Mesendoderm (in vitro differentiated cells): ENCODE data around the gene CASZ1.

Experiments
- DNase-seq: peaks from one replicate; pipeline ENCODE4 v3.0.0; 2013
- H2AK5ac ChIP-seq: 2 replicates; pipeline ENCODE4 v1.6.1; 2013; ENCODE audit warnings: low read length, inconsistent platforms
- H2BK120ac ChIP-seq: 2 replicates; pipeline ENCODE4 v1.6.1; 2013; ENCODE audit warnings: low read depth, mild to moderate bottlenecking, low read length, moderate library complexity, mixed read lengths
- H2BK15ac ChIP-seq: replicated peaks from 2 replicates; pipeline ENCODE4 v1.6.1; 2013; ENCODE audit warnings: low read depth, mild to moderate bottlenecking, moderate library complexity
- H2BK5ac ChIP-seq: 2 replicates; pipeline ENCODE4 v1.6.1; 2013; ENCODE audit warnings: low read length, inconsistent platforms
- H3K18ac ChIP-seq: 2 replicates; pipeline ENCODE4 v1.6.1; 2013; ENCODE audit warnings: mild to moderate bottlenecking, low read length, mixed read lengths
- H3K23ac ChIP-seq: one replicate; pipeline ENCODE4 v1.6.1; 2013; ENCODE audit warnings: low read length
- H3K27ac ChIP-seq: 2 replicates; pipeline ENCODE4 v1.5.1; 2013; ENCODE audit warnings: low read depth, mild to moderate bottlenecking, inconsistent platforms, low read length, moderate library complexity
- H3K27me3 ChIP-seq: 2 replicates; pipeline ENCODE4 v1.6.1; 2013; ENCODE audit warnings: low read length, control low read depth, mild to moderate bottlenecking, inconsistent platforms; ENCODE audit not compliant: insufficient read depth, poor library complexity
- H3K36me3 ChIP-seq: 2 replicates; pipeline ENCODE4 v1.6.1; 2013; ENCODE audit warnings: low read length, inconsistent platforms; ENCODE audit not compliant: control insufficient read depth, insufficient read depth
- H3K4ac ChIP-seq: one replicate; pipeline ENCODE4 v1.6.1; 2013; ENCODE audit warnings: low read depth, mild to moderate bottlenecking, low read length, moderate library complexity
- H3K4me1 ChIP-seq: 2 replicates; pipeline ENCODE4 v1.6.1; 2013; ENCODE audit warnings: low read depth, low read length, inconsistent platforms; ENCODE audit not compliant: control insufficient read depth
- H3K4me2 ChIP-seq: 2 replicates; pipeline ENCODE4 v1.6.1; 2013; ENCODE audit warnings: low read length
- H3K4me3 ChIP-seq: 2 replicates; pipeline ENCODE4 v1.5.1; 2013; ENCODE audit warnings: mild to moderate bottlenecking, low read length
- H3K56ac ChIP-seq: one replicate; pipeline ENCODE4 v1.6.1; 2013; ENCODE audit warnings: low read length
- H3K79me1 ChIP-seq: 2 replicates; pipeline ENCODE4 v1.6.1; 2013; ENCODE audit warnings: low read length, inconsistent platforms
- H3K79me2 ChIP-seq: 2 replicates; pipeline ENCODE4 v1.6.1; 2013; ENCODE audit warnings: mild to moderate bottlenecking, low read length; ENCODE audit not compliant: control insufficient read depth, insufficient read depth
- H3K9ac ChIP-seq: 2 replicates; pipeline ENCODE4 v1.6.1; 2013; ENCODE audit warnings: low read length, inconsistent platforms
- H4K5ac ChIP-seq: one replicate; pipeline ENCODE4 v1.6.1; 2013; ENCODE audit warnings: low read length
- H4K8ac ChIP-seq: one replicate; pipeline ENCODE4 v1.6.1; 2013; ENCODE audit warnings: low read depth, mild to moderate bottlenecking, control low read depth, low read length, moderate library complexity
- WGBS: extraction: QIAGEN DNeasy Blood & Tissue Kit; methylation state at CpG from one replicate; pipeline ENCODE4 v1.1.7; 2013; ENCODE audit warnings: low lambda C conversion rate, missing lambda C conversion rate; ENCODE audit not compliant: insufficient coverage; ENCODE audit errors: extremely low coverage; 5-methylcytosine and 5-hydroxymethylcytosine counted together

CASZ1 gene

DNA sequence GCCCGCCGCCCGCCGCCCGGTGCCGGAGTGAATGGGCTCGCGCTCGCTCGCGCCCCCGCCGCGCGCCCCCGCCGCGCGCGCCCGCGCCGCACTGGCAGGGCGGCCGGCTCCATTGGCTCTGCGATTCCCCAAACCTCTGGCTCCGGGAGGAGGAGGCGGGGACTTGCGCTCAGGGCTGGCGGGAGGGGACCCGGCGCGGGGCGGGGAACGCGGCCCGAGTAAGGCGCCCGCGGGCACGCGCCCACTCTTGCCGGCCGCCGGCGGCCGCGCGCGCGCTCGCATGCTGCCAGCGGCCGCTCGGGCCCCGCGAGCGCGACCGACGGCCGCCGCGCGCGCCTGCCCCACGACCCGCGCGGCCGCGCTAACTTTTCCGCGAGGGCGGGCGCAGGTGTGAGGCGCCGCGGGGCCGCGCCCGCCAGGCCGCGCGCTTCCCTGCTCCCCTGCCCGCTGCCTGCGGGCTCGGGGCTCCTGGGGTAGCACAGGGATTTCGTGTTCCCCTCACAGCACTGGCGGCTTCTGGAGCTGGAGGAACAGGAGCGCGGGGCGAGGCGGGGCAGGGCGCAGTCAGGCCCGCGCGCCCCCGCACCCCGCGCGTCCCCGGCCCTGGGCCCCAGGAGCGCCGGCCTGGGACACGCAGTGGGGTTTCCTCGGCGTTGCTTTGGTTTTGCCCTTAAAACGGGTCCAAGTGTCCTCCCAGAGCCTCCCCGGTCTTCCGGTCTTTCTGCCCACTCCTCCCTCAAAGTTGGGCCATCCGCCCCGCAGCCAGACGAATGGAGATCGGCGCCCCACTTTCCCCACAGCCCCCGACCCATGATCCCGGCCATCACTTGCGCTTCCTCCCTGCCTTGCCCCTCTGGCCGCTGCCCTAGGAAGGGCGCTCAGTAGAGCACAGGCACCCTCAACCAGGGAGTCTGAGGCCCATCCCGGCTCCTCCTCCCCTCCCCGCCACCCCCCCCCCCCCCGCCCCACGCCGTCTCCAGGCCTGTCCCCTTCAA lies 101.5 kb downstream of the CASZ1 start:
- Histone ChIP-seq H3K4ac (no peak overlapping the region), H3K56ac (peak overlapping the region; percentile 73), H3K4me3 (peak overlapping the region; percentile 35), H3K9ac (peak overlapping the region; percentile 59), H2BK15ac (no peak overlapping the region), H2AK5ac (no peak overlapping the region), H4K5ac (no peak overlapping the region), H3K36me3 (no peaks in the 10 kb centered on the region), H3K79me2 (no peaks in the 10 kb centered on the region), H3K23ac (no peak overlapping the region), H3K4me1 (peaks cover 1% of the 10 kb centered on the region), H3K4me2 (peak overlapping the region; percentile 51), H3K27ac (no peak overlapping the region), H3K18ac (peak overlapping the region; percentile 13), H2BK5ac (no peak overlapping the region), H4K8ac (no peak overlapping the region), H3K27me3 (no peaks in the 10 kb centered on the region), H3K79me1 (no peaks in the 10 kb centered on the region), H2BK120ac (no peak overlapping the region)
- WGBS: no CpG with 5 or more reads among the region's 126 CpGs
- DNase-seq: peak; percentile 91

DNA sequence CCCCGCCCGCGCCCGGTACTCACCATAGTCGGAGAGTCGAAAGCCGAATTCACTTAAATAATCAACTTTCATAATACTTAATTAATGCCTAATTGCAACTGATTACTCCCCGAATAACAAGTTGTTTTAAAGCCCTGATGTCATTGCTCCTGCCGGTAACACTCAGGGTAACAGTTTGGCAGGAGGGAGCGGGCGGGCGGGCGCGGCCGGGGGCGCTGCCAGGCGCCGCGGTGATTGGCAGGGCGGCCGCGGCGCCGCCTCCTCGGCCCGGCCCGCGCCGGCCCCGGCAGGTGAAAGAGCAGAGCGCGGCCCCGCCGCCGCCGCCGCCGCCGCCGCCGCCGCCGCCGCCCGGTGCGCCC lies 102.2 kb downstream of the CASZ1 start:
- no peaks in the 10 kb centered on the region for H3K79me1 ChIP-seq
- H3K4me2 ChIP-seq: peak overlapping the region; percentile 68
- H4K5ac ChIP-seq: no peak overlapping the region
- no peak overlapping the region for H3K9ac ChIP-seq
- WGBS: no CpG with 5 or more reads among the region's 46 CpGs
- peak overlapping the region; percentile 23 for H3K4me3 ChIP-seq
- no peak overlapping the region for H3K23ac ChIP-seq
- no peak overlapping the region for H4K8ac ChIP-seq
- no peaks in the 10 kb centered on the region for H3K36me3 ChIP-seq
- H3K56ac ChIP-seq: no peak overlapping the region
- no peak overlapping the region for H2BK120ac ChIP-seq
- DNase-seq: peak; percentile 62
- H3K27me3 ChIP-seq: no peaks in the 10 kb centered on the region
- H3K27ac ChIP-seq: no peak overlapping the region
- H2BK15ac ChIP-seq: no peak overlapping the region
- H3K18ac ChIP-seq: no peak overlapping the region
- no peaks in the 10 kb centered on the region for H3K79me2 ChIP-seq
- peaks cover 1% of the 10 kb centered on the region for H3K4me1 ChIP-seq
- no peak overlapping the region for H2AK5ac ChIP-seq
- H3K4ac ChIP-seq: no peak overlapping the region
- no peak overlapping the region for H2BK5ac ChIP-seq

DNA sequence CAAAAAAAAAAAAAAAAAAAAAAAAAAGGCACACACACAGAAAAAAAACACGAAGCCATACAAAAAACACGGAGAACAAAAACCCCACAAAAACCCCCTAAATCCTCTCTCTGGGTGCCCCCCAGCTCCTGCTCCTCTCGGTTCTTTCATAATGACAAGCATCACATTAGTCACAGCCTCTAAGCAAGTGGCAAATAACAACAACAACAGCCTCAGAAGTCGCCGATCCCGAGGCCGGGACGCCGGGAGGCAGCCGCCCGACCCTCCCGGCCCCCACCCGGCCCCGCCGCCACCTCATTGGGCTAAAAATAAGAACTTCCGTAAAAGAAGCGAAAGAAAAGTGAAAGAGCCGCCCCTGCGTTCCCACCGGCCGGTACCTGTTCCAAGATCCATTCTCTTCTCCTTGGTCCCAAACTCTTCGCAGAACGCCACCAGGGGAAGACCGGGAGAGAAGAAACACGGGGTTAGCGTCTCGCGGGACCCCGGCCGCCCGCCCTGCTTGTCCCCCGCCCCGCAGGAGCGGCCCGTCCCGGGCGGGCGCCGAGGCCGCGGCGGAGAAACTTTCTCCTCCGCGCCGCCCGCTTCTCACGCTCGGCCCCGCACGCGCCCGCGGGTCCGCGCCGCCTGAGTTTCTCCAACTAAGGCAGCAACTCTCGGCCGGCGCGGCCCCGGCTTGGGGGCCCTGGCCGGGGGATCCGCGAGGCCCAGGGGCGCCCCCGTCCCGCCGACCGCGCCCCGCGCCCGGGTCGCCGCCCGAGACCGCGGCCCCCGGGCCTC lies 102.8 kb downstream of the CASZ1 start:
- DNase-seq: peak; percentile 35
- H3K23ac ChIP-seq: no peak overlapping the region
- no peak overlapping the region for H3K27ac ChIP-seq

DNA sequence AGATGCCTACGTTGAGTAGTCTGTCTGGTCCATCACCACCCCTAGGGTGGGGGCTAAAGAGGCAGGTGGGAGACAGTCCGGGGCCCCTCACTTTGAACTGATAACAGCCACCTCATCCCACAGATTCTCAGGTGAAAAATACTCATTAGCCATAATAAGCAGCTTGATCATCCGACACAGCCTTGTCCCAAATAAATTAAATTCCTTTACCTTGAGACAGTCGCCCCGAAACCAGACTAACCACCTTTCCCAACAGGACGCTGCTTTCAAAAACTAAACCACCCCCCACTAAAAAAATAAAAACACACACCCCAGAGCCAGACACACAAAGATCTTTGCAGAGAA lies 103.3 kb downstream of the CASZ1 start:
- no peaks in the 10 kb centered on the region for H3K36me3 ChIP-seq
- H3K79me1 ChIP-seq: no peaks in the 10 kb centered on the region
- no peak overlapping the region for H3K9ac ChIP-seq
- 100% methylated on average over 1 of the region's 6 CpGs for WGBS
- no peak overlapping the region for H3K23ac ChIP-seq
- H3K56ac ChIP-seq: no peak overlapping the region
- H3K4me1 ChIP-seq: no peaks in the 10 kb centered on the region
- no peak overlapping the region for H4K5ac ChIP-seq
- H2BK120ac ChIP-seq: no peak overlapping the region
- no peak overlapping the region for H2BK5ac ChIP-seq
- DNase-seq: no peak
- H4K8ac ChIP-seq: no peak overlapping the region
- H2BK15ac ChIP-seq: no peak overlapping the region
- H3K4me3 ChIP-seq: no peak overlapping the region
- no peak overlapping the region for H3K18ac ChIP-seq
- no peak overlapping the region for H3K4me2 ChIP-seq
- no peaks in the 10 kb centered on the region for H3K27me3 ChIP-seq
- H3K4ac ChIP-seq: no peak overlapping the region
- no peak overlapping the region for H2AK5ac ChIP-seq
- no peak overlapping the region for H3K27ac ChIP-seq
- no peaks in the 10 kb centered on the region for H3K79me2 ChIP-seq

More for the DNA sequence above, 102.8 kb downstream of the CASZ1 start:
- WGBS: no CpG with 5 or more reads among the region's 79 CpGs
- peak overlapping the region; percentile 57 for H3K9ac ChIP-seq
- no peak overlapping the region for H3K18ac ChIP-seq
- H3K4ac ChIP-seq: no peak overlapping the region
- no peaks in the 10 kb centered on the region for H3K79me2 ChIP-seq
- no peak overlapping the region for H2BK15ac ChIP-seq
- H3K4me2 ChIP-seq: peak overlapping the region; percentile 68
- no peaks in the 10 kb centered on the region for H3K79me1 ChIP-seq
- H3K27me3 ChIP-seq: no peaks in the 10 kb centered on the region
- no peak overlapping the region for H4K5ac ChIP-seq
- H3K36me3 ChIP-seq: no peaks in the 10 kb centered on the region
- H3K4me1 ChIP-seq: no peaks in the 10 kb centered on the region
- no peak overlapping the region for H2AK5ac ChIP-seq
- H3K4me3 ChIP-seq: peak overlapping the region; percentile 37
- H2BK5ac ChIP-seq: no peak overlapping the region
- H4K8ac ChIP-seq: no peak overlapping the region
- no peak overlapping the region for H3K56ac ChIP-seq
- H2BK120ac ChIP-seq: no peak overlapping the region

- no peak overlapping the region for H3K9ac ChIP-seq
- no peak overlapping the region for H2BK120ac ChIP-seq
- H3K18ac ChIP-seq: no peak overlapping the region
- no peak overlapping the region for H3K4me2 ChIP-seq
- H3K27me3 ChIP-seq: no peaks in the 10 kb centered on the region
- H3K4ac ChIP-seq: no peak overlapping the region
- H2BK5ac ChIP-seq: no peak overlapping the region
- no CpG with 5 or more reads among the region's 13 CpGs for WGBS
- no peaks in the 10 kb centered on the region for H3K4me1 ChIP-seq
- DNase-seq: peak; percentile 47
- H3K27ac ChIP-seq: no peak overlapping the region
- no peak overlapping the region for H4K8ac ChIP-seq
- H3K36me3 ChIP-seq: no peaks in the 10 kb centered on the region
- H3K4me3 ChIP-seq: no peak overlapping the region
- H2AK5ac ChIP-seq: no peak overlapping the region
- no peak overlapping the region for H3K23ac ChIP-seq
- no peak overlapping the region for H3K56ac ChIP-seq
- H3K79me1 ChIP-seq: no peaks in the 10 kb centered on the region
- no peaks in the 10 kb centered on the region for H3K79me2 ChIP-seq
- H4K5ac ChIP-seq: no peak overlapping the region
- H2BK15ac ChIP-seq: no peak overlapping the region
Measured at GRCh38 chr1:10692401-10693021, 103.9 kb downstream of the CASZ1 start.
